ENCODE data around the gene SMIM1. TPM values are rescaled to one million over a fixed set of nuclear protein-coding genes. Genes with fewer than 3 reads are reported as not detected.

The SMIM1 gene
- total and polyA plus RNA-seq, 9 of the 15 experiments (the other 6 are each of a cell fraction or from before 2014, with no cell fraction given) = 2.3 to 125 (median 24.3) TPM

DNA sequence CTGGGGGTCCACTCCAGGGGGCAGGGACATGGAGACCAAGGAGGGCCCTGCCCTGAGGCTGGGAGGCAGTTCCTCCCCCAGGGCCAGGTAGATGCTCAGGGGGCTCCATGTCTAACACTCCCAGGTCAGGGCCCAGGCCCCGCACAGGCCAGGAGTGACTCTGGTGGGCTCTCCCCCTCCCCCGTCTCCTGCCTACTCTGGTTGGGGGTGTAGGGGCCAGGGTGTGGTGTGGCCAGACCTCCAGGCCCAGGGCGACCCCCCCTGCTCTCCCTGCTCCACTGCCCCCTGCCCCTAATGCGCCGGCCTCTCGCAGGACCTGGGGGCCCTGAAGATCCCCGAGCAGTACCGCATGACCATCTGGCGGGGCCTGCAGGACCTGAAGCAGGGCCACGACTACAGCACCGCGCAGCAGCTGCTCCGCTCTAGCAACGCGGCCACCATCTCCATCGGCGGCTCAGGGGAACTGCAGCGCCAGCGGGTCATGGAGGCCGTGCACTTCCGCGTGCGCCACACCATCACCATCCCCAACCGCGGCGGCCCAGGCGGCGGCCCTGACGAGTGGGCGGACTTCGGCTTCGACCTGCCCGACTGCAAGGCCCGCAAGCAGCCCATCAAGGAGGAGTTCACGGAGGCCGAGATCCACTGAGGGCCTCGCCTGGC lies 40.0 kb upstream of the SMIM1 start:
- Histone ChIP-seq H3K79me2 (ENCODE audit: control insufficient read depth, insufficient read depth, low read length) (no peaks in the 10 kb centered on the region), H3K9me3 (replicated peaks; ENCODE audit: control insufficient read depth, insufficient read depth, low read depth, low read length) (no peaks in the 10 kb centered on the region), H3K36me3 (ENCODE audit: control insufficient read depth, insufficient read depth, low read length) (peaks cover 21% of the 10 kb centered on the region; the same call in 1 of the 3 replicates), H4K20me1 (replicated peaks; ENCODE audit: control insufficient read depth, insufficient read depth, low read length) (0 out of 2 replicates have a peak, but pooled peaks cover 4% of the 10 kb centered on the region), H3K9me1 (ENCODE audit: control insufficient read depth, insufficient read depth, low read length) (peaks cover 3% of the 10 kb centered on the region), H3K4me3 (no peak overlapping the region), H3K9ac (ENCODE audit: insufficient read depth in 1 of 2, low read depth in 2 of 2, low read length in 2 of 2) (no peak overlapping the region), H3K27me3 (ENCODE audit: control insufficient read depth in 2 of 2, insufficient read depth in 2 of 2, low read length in 2 of 2) (peaks cover 11 to 34% of the 10 kb centered on the region in 2 experiments; a peak in 4 of 5 replicates), H3K4me2 (ENCODE audit: insufficient read depth, low read length) (no peak overlapping the region), H2AFZ (ENCODE audit: low read depth, low read length) (no peak overlapping the region), H3K4me1 (replicated peaks in 1 of 2; ENCODE audit: control insufficient read depth in 2 of 2, insufficient read depth in 2 of 2, low read length in 2 of 2) (peaks cover 0 to 59% of the 10 kb centered on the region in 2 experiments; a peak in 2 of 5 replicates), H3K27ac (ENCODE audit: extremely low read depth, low read depth, low read length) (no peak overlapping the region)
- BruUV-seq (replicated peaks) = no TSS peak
- no peak for FAIRE-seq
- ChIA-PET POLR2A (interaction anchor here (0.6 to 1.5 kb wide), 2 partner anchors 18 to 44 kb away, joined by 3 read pairs; no protein-coding TSS in a partner anchor), CTCF (ENCODE audit: low intra/inter-chr PET ratio) (no interaction called here)
- WGBS (ENCODE audit: insufficient coverage, low coverage, missing lambda C conversion rate) = 81% methylated on average over 31 of the region's 37 CpGs
- no peak for DNase-seq (ENCODE audit: extremely low read depth in 1 of 4, low spot score in 3 of 4)
- intact Hi-C loops (cut with micrococcal nuclease) = no loop called here
- ATAC-seq = no peak
- in situ Hi-C loops (cut with MboI) = no loop called here
- no peak for TF ChIP-seq ZNF124 (CRISPR knock-in tag; IDR thresholded peaks at IDR 0.05)
- no peak for TF ChIP-seq OTX1 (CRISPR knock-in tag; IDR thresholded peaks at IDR 0.05)
- TF ChIP-seq, protein P1, sequence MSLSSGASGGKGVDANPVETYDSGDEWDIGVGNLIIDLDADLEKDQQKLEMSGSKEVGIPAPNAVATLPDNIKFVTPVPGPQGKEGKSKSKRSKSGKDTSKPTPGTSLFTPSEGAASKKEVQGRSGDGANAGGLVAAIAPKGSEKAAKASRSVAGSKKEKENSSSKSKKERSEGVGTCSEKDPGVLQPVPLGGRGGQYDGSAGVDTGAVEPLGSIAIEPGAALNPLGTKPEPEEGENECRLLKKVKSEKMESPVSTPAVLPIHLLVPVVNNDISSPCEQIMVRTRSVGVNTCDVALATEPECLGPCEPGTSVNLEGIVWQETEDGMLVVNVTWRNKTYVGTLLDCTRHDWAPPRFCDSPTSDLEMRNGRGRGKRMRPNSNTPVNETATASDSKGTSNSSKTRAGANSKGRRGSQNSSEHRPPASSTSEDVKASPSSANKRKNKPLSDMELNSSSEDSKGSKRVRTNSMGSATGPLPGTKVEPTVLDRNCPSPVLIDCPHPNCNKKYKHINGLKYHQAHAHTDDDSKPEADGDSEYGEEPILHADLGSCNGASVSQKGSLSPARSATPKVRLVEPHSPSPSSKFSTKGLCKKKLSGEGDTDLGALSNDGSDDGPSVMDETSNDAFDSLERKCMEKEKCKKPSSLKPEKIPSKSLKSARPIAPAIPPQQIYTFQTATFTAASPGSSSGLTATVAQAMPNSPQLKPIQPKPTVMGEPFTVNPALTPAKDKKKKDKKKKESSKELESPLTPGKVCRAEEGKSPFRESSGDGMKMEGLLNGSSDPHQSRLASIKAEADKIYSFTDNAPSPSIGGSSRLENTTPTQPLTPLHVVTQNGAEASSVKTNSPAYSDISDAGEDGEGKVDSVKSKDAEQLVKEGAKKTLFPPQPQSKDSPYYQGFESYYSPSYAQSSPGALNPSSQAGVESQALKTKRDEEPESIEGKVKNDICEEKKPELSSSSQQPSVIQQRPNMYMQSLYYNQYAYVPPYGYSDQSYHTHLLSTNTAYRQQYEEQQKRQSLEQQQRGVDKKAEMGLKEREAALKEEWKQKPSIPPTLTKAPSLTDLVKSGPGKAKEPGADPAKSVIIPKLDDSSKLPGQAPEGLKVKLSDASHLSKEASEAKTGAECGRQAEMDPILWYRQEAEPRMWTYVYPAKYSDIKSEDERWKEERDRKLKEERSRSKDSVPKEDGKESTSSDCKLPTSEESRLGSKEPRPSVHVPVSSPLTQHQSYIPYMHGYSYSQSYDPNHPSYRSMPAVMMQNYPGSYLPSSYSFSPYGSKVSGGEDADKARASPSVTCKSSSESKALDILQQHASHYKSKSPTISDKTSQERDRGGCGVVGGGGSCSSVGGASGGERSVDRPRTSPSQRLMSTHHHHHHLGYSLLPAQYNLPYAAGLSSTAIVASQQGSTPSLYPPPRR (CRISPR knock-in tag; IDR thresholded peaks at IDR 0.05; ENCODE audit: borderline replicate concordance) = no peak
- no peak for TF ChIP-seq NONO (IDR thresholded peaks at IDR 0.05; ENCODE audit: low read depth in 2 of 2, low read length in 1 of 2)
- no peak for TF ChIP-seq ZHX1 (conservative IDR thresholded peaks at IDR 0.05; ENCODE audit: low read length)
- TF ChIP-seq RNF2 (IDR thresholded peaks at IDR 0.05) = no peak
- TF ChIP-seq ZBTB2 (IDR thresholded peaks at IDR 0.05) = no peak
- TF ChIP-seq ZNF551 (CRISPR knock-in tag; IDR thresholded peaks at IDR 0.05) = no peak
- TF ChIP-seq FOXJ2 (tag; IDR thresholded peaks at IDR 0.05) = no peak
